Stomach (tissue), 9 donors: ENCODE measurements around the gene CORO7. TPM values are rescaled to one million over a fixed set of nuclear protein-coding genes. Genes with fewer than 3 reads are reported as not detected.

Experiments used
- DNase-seq, 2 donors: peaks; one replicate each; pipeline versions ENCODE4 v3.0.0 to v3.0.0-alpha.2; 2013 to 2019
- H3K27ac ChIP-seq, 5 donors: fragments of 200-600 bp in 4 of 5; sonication (generic) in 4 of 5; one replicate each; pipeline ENCODE4 v1.5.1; 2013 to 2019; ENCODE audit warnings: mild to moderate bottlenecking in 1 of 5, moderate library complexity in 1 of 5
- H3K27me3 ChIP-seq, 3 donors: fragments of 200-600 bp; sonication (generic); one replicate each; pipeline ENCODE4 v1.5.1; 2017 to 2019; ENCODE audit warnings: mixed run types in 1 of 3
- H3K36me3 ChIP-seq, 4 donors: fragments of 200-600 bp; sonication (generic); 1 replicate in 3 of 4; 2 replicates in 1 of 4; pipeline ENCODE4 v1.5.1; 2016 to 2019
- H3K4me1 ChIP-seq, 4 donors: fragments of 200-600 bp; sonication (generic); one replicate each; pipeline ENCODE4 v1.5.1; 2016 to 2019
- H3K4me3 ChIP-seq, 4 donors: fragments of 200-600 bp; sonication (generic) in 3 of 4; one replicate each; pipeline ENCODE4 v1.5.1; 2016 to 2019; ENCODE audit warnings: mild to moderate bottlenecking in 1 of 4
- H3K9me3 ChIP-seq, 4 donors: fragments of 200-600 bp; sonication (generic); one replicate each; pipeline ENCODE4 v1.5.1; 2016 to 2019
- CTCF ChIP-seq, 7 experiments: fragments of 450-650 bp in 4 of 7; fragments of 200-600 bp in 3 of 7; sonication (generic) in 3 of 7; IDR thresholded peaks; one replicate each; pipeline ENCODE4 v1.5.1; 2016 to 2019; ENCODE audit warnings: antibody characterized with exemption in 7 of 7, control low read depth in 2 of 7, mild to moderate bottlenecking in 1 of 7
- EP300 ChIP-seq: sonication (generic); formaldehyde crosslinking; IDR thresholded peaks from one replicate; pipeline ENCODE4 v1.6.1; 2017; ENCODE audit warnings: antibody characterized with exemption
- POLR2A ChIP-seq, 4 donors: fragments of 450-650 bp; IDR thresholded peaks; one replicate each; pipeline ENCODE4 v1.6.1; 2016; ENCODE audit warnings: antibody characterized with exemption in 4 of 4, control low read depth in 2 of 4, mild to moderate bottlenecking in 1 of 4, moderate library complexity in 1 of 4
- POLR2AphosphoS5 ChIP-seq, 3 donors: sonication (generic); formaldehyde crosslinking; IDR thresholded peaks; one replicate each; pipeline ENCODE4 v1.6.1; 2016; ENCODE audit warnings: antibody characterized with exemption in 3 of 3
- WGBS, 5 donors: extraction: QIAGEN DNeasy Blood & Tissue Kit in 3 of 5; methylation state at CpG; one replicate each; pipeline versions ENCODE4 v1.1.5 to v1.1.7; 2013 to 2018; 5-methylcytosine and 5-hydroxymethylcytosine counted together
- intact Hi-C: fragments of 100-400 bp; cut with DNase I; formaldehyde crosslinking; loops from one replicate; pipeline ENCODE4 v1.15.1; 2023; ENCODE audit warnings: low total_unique reads
- polyA plus RNA-seq, 3 donors: library from polyadenylated mRNA; stranded (reverse); fragments of 200-250 nt; gene quantifications; one replicate each; pipeline ENCODE4 v1.2.3, GENCODE V29; 2013
- total RNA-seq, 5 donors: library from RNA; depleted of rRNA; stranded (reverse); fragments of >200 nt; gene quantifications; one replicate each; pipeline versions ENCODE4 v1.1.0 to v1.2.3, GENCODE V29; 2014 to 2016
- donor health status: healthy with polysubstance abuse.
- donor health status: Bipolar disorder and iron deficiency.
- donor health status: healthy.

The CORO7 gene
- total and polyA plus RNA-seq, 8 donors, result 12.5 to 173 (median 17.3) TPM

GRCh38 chr16:4323071-4323844 lies 93.1 kb downstream of the CORO7 start:
- H3K4me1 ChIP-seq, result peaks cover 72 to 98% (median 86%) of the 10 kb centered on the region in 4 donors
- H3K27ac ChIP-seq, result peak overlapping the region; percentile 57 to 89 (median 83)
- peak; percentile 47 to 62 for DNase-seq
- 27 to 52% (median 37%) methylated on average over 5 to 21 of the region's 21 CpGs for WGBS, 5 donors
- intact Hi-C loops, result no loop called here
- peaks cover 0 to 8% (median 0%) of the 10 kb centered on the region in 3 donors for H3K27me3 ChIP-seq
- H3K36me3 ChIP-seq, result no peaks in the 10 kb centered on the region
- H3K4me3 ChIP-seq, result no peak overlapping the region
- no peak for TF ChIP-seq POLR2A (IDR thresholded peaks at IDR 0.05)
- no peak for TF ChIP-seq POLR2AphosphoS5 (IDR thresholded peaks at IDR 0.05)
- TF ChIP-seq CTCF (IDR thresholded peaks at IDR 0.05), result no peak
- no peak for TF ChIP-seq EP300
- no peaks in the 10 kb centered on the region for H3K9me3 ChIP-seq

DNA sequence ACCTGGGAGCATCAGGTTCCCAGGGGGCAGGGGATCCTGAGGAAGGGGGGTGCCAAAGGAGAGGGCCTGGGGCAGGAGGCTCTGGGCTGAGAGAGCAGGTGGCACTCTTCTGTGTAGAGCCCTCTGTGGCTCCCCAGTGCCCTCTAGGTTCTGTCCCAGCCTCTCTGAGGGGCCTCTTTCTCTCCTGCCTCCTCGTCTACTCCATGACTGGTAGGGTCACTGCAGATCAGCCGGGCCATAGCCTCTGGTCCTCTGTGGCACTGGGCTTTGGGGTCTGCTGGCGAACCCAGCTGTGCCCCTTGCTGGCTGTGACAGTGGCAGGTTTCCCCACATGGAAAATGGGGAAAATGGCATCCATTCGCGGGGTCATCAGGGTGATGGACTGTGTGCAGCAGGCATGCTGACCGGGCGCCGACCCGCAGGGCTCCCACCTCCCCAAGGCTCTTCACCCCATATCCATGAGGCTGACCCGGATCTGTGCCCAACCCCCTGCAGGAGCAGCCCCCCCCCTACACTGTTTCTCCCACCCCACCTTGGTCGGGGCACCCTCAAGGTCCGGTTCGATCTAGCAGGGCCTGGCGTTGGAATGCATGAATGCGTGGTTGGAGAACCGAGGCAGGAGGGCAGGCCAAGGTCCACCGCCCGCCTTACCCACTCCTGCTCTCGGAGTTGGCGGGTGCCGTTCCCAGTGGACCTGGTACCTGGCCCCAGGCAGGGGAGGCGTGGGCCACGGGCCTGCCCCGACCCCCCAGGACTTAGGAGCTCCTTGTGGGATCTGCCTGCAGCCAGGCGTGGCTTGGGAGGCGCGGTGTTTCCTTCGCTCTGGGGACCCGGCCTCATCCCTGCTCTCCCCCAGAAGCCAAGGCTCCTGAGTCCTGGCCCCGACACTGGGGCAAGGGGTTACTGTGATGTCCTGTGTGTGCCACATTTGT lies 94.0 kb downstream of the CORO7 start:
- peak in 1 of 2 donors; percentile 12 for DNase-seq
- H3K9me3 ChIP-seq, result no peaks in the 10 kb centered on the region
- intact Hi-C loops, result no loop called here
- H3K27me3 ChIP-seq, result peaks cover 0 to 2% (median 0%) of the 10 kb centered on the region in 3 donors
- no peaks in the 10 kb centered on the region for H3K36me3 ChIP-seq
- H3K4me1 ChIP-seq, result peaks cover 72 to 98% (median 86%) of the 10 kb centered on the region in 4 donors
- H3K4me3 ChIP-seq, result no peak overlapping the region
- WGBS, 5 donors, result 81 to 91% (median 84%) methylated on average over 17 to 30 of the region's 30 CpGs
- no peak for TF ChIP-seq CTCF (IDR thresholded peaks at IDR 0.05)
- TF ChIP-seq POLR2AphosphoS5 (IDR thresholded peaks at IDR 0.05), result no peak
- no peak for TF ChIP-seq POLR2A (IDR thresholded peaks at IDR 0.05)
- TF ChIP-seq EP300, result no peak
- H3K27ac ChIP-seq, result peak overlapping the region in 4 of 5 donors; percentile 83 to 93 (median 86)

- no peak for TF ChIP-seq EP300
- no peak for TF ChIP-seq POLR2AphosphoS5 (IDR thresholded peaks at IDR 0.05)
- TF ChIP-seq CTCF (IDR thresholded peaks at IDR 0.05), result no peak
- no peak for TF ChIP-seq POLR2A (IDR thresholded peaks at IDR 0.05)
- H3K4me1 ChIP-seq, result peaks cover 76 to 98% (median 86%) of the 10 kb centered on the region in 4 donors
- H3K36me3 ChIP-seq, result no peaks in the 10 kb centered on the region
- H3K27ac ChIP-seq, result peak overlapping the region in 4 of 5 donors; percentile 47 to 93 (median 92)
- 83 to 88% (median 85%) methylated on average over 18 to 19 of the region's 19 CpGs for WGBS, 5 donors
- no peak overlapping the region for H3K4me3 ChIP-seq
- H3K27me3 ChIP-seq, result peaks cover 0 to 7% (median 3%) of the 10 kb centered on the region in 3 donors
- DNase-seq, result peak in 1 of 2 donors; percentile 13
- intact Hi-C loops, result no loop called here
- H3K9me3 ChIP-seq, result no peaks in the 10 kb centered on the region
Measured at GRCh38 chr16:4321286-4322120, 94.9 kb downstream of the CORO7 start.
